NCI-H1105 (cell line): ENCODE results near the gene RNPEPL1.
"Not testable (repeated sequence)": the region's sequence is repeated elsewhere in the genome, so short reads cannot be mapped to it uniquely, and the experiment has no call there.

Experiments
- DNase-seq: peaks from one replicate; lab custom pipeline; 2025; lab: John Stamatoyannopoulos, UW

The RNPEPL1 gene

GRCh38 chr2:240539101-240539500 lies 29.2 kb upstream of the RNPEPL1 start:
- not testable (repeated sequence) for DNase-seq

GRCh38 chr2:240539906-240540305 lies 28.4 kb upstream of the RNPEPL1 start:
- DNase-seq: no peak

GRCh38 chr2:240551288-240551687 lies 17.0 kb upstream of the RNPEPL1 start:
- DNase-seq: no peak

GRCh38 chr2:240551811-240552210 lies 16.5 kb upstream of the RNPEPL1 start:
- no peak for DNase-seq

GRCh38 chr2:240553956-240554480 lies 14.3 kb upstream of the RNPEPL1 start:
- no peak for DNase-seq

GRCh38 chr2:240554767-240555493 lies 13.4 kb upstream of the RNPEPL1 start:
- no peak for DNase-seq

GRCh38 chr2:240555541-240556250 lies 12.6 kb upstream of the RNPEPL1 start:
- DNase-seq: no peak

- DNase-seq: no peak
These were observed 11.7 kb upstream of the RNPEPL1 start for GRCh38 chr2:240556553-240557100.

GRCh38 chr2:240557101-240557751 lies 11.1 kb upstream of the RNPEPL1 start:
- DNase-seq: no peak

GRCh38 chr2:240557808-240558207 lies 10.5 kb upstream of the RNPEPL1 start, which contains the start of gene ANKMY1:
ANKMY1 (minus strand) TSS chr2:240557988; CDS start chr2:240557335, 653 bp downstream.
- no peak for DNase-seq

- DNase-seq: no peak
These were observed 10.0 kb upstream of the RNPEPL1 start for GRCh38 chr2:240558236-240558761.

- DNase-seq: no peak
These were observed 9.0 kb upstream of the RNPEPL1 start for GRCh38 chr2:240559286-240559685.

- DNase-seq: peak; percentile 67
These were observed 8.2 kb upstream of the RNPEPL1 start, which contains the start of gene DUSP28 for GRCh38 chr2:240560084-240560479. DUSP28 (plus strand) TSS chr2:240560357; CDS start chr2:240560685, 328 bp downstream.

- peak; percentile 94 for DNase-seq
These were observed 7.6 kb upstream of the RNPEPL1 start for GRCh38 chr2:240560480-240561324.

- no peak for DNase-seq
These were observed 6.8 kb upstream of the RNPEPL1 start for GRCh38 chr2:240561325-240561971.

GRCh38 chr2:240563231-240563630 lies 5.1 kb upstream of the RNPEPL1 start:
- not testable (repeated sequence) for DNase-seq

GRCh38 chr2:240563951-240564560 lies 4.2 kb upstream of the RNPEPL1 start:
- no peak for DNase-seq

GRCh38 chr2:240564561-240565332 lies 3.5 kb upstream of the RNPEPL1 start:
- no peak for DNase-seq
